Loucy (cell line): Measurements from ENCODE around the gene RARB.

Experiments used
- H2AFZ ChIP-seq: fragments of 200-600 bp; sonication (generic); 2 replicates; pipeline ENCODE4 v1.6.0; 2016; ENCODE audit warnings: antibody characterized with exemption, mild to moderate bottlenecking, low read length, moderate library complexity
- H3F3A ChIP-seq: fragments of 200-600 bp; 2 replicates; pipeline ENCODE4 v1.6.0; 2016; ENCODE audit warnings: antibody characterized with exemption, low read depth, mild to moderate bottlenecking
- H3K27me3 ChIP-seq: fragments of 200-600 bp; sonication (generic); 2 replicates; pipeline ENCODE4 v1.6.1; 2014; ENCODE audit warnings: low read length, mild to moderate bottlenecking; ENCODE audit not compliant: insufficient read depth, poor library complexity, severe bottlenecking
- H3K36me3 ChIP-seq: fragments of 200-600 bp; sonication (generic); 2 replicates; pipeline ENCODE4 v1.6.1; 2016; ENCODE audit warnings: low read length; ENCODE audit not compliant: insufficient read depth
- H3K4me1 ChIP-seq: fragments of 200-600 bp; sonication (generic); 2 replicates; pipeline ENCODE4 v1.5.1; 2014; ENCODE audit warnings: low read length, mild to moderate bottlenecking; ENCODE audit not compliant: insufficient read depth, poor library complexity, severe bottlenecking
- H3K4me2 ChIP-seq: fragments of 200-600 bp; sonication (generic); 2 replicates; pipeline ENCODE4 v1.6.0; 2014; ENCODE audit warnings: antibody characterized with exemption, low read length, low read depth, mild to moderate bottlenecking; ENCODE audit not compliant: poor library complexity, severe bottlenecking
- H3K4me3 ChIP-seq: fragments of 200-600 bp; sonication (generic); 2 replicates; pipeline ENCODE4 v1.5.1; 2014; ENCODE audit warnings: low read length, mild to moderate bottlenecking, mixed read lengths; ENCODE audit not compliant: poor library complexity, severe bottlenecking
- H3K79me2 ChIP-seq: fragments of 200-600 bp; sonication (generic); 2 replicates; pipeline ENCODE4 v1.6.1; 2014; ENCODE audit warnings: low read length; ENCODE audit not compliant: insufficient read depth
- H3K9ac ChIP-seq: fragments of 200-600 bp; sonication (generic); 2 replicates; pipeline ENCODE4 v1.6.0; 2014; ENCODE audit warnings: mild to moderate bottlenecking, low read depth, low read length, moderate library complexity; ENCODE audit not compliant: poor library complexity, severe bottlenecking
- H3K9me2 ChIP-seq: fragments of 200-600 bp; sonication (generic); replicated peaks from 2 replicates; pipeline ENCODE4 v1.6.1; 2016; ENCODE audit warnings: low read depth, low read length, mixed read lengths
- H3K9me3 ChIP-seq: fragments of 200-600 bp; sonication (generic); 2 replicates; pipeline ENCODE4 v1.6.1; 2014; ENCODE audit warnings: mild to moderate bottlenecking, antibody characterized with exemption, low read length, low read depth; ENCODE audit not compliant: insufficient read depth
- H4K20me1 ChIP-seq: fragments of 200-600 bp; sonication (generic); 2 replicates; pipeline ENCODE4 v1.6.0; 2014; ENCODE audit warnings: antibody characterized with exemption, low read length, mild to moderate bottlenecking; ENCODE audit not compliant: insufficient read depth, poor library complexity, severe bottlenecking
- CTCF ChIP-seq: fragments of 200-600 bp; sonication (generic); conservative IDR thresholded peaks from 2 replicates; pipeline ENCODE4 v1.5.1; 2014; ENCODE audit warnings: mild to moderate bottlenecking, antibody characterized with exemption, low read length
- EZH2phosphoT487 ChIP-seq: fragments of 200-600 bp; IDR thresholded peaks from 2 replicates; pipeline ENCODE4 v1.6.1; 2018; ENCODE audit warnings: antibody characterized with exemption, mild to moderate bottlenecking, moderate library complexity, borderline replicate concordance

RARB gene

GRCh38 chr3:25563601-25564000, 135.5 kb downstream of the RARB start:
- H2AFZ ChIP-seq = no peak overlapping the region

GRCh38 chr3:25564075-25564474, 136.0 kb downstream of the RARB start:
- Histone ChIP-seq H3K36me3 (no peaks in the 10 kb centered on the region), H3F3A (no peaks in the 10 kb centered on the region), H3K4me3 (no peak overlapping the region), H4K20me1 (no peaks in the 10 kb centered on the region), H3K9ac (no peak overlapping the region), H3K79me2 (no peaks in the 10 kb centered on the region), H3K4me2 (no peak overlapping the region), H3K9me2 (no peaks in the 10 kb centered on the region), H3K27me3 (no peaks in the 10 kb centered on the region), H3K4me1 (no peaks in the 10 kb centered on the region), H3K9me3 (no peaks in the 10 kb centered on the region), H2AFZ (no peak overlapping the region)
- no peak for TF ChIP-seq EZH2phosphoT487
- no peak for TF ChIP-seq CTCF

More at GRCh38 chr3:25563601-25564000, 135.5 kb downstream of the RARB start:
- Histone ChIP-seq H3K4me3 (no peak overlapping the region), H3K36me3 (no peaks in the 10 kb centered on the region), H3K4me2 (no peak overlapping the region), H3K9ac (no peak overlapping the region), H4K20me1 (no peaks in the 10 kb centered on the region), H3K4me1 (no peaks in the 10 kb centered on the region), H3F3A (no peaks in the 10 kb centered on the region), H3K79me2 (no peaks in the 10 kb centered on the region), H3K27me3 (no peaks in the 10 kb centered on the region), H3K9me3 (no peaks in the 10 kb centered on the region), H3K9me2 (no peaks in the 10 kb centered on the region)
- no peak for TF ChIP-seq EZH2phosphoT487
- no peak for TF ChIP-seq CTCF

- Histone ChIP-seq H3F3A (no peaks in the 10 kb centered on the region), H2AFZ (no peak overlapping the region), H3K4me1 (no peaks in the 10 kb centered on the region), H3K36me3 (no peaks in the 10 kb centered on the region), H3K79me2 (no peaks in the 10 kb centered on the region), H3K27me3 (no peaks in the 10 kb centered on the region), H3K9ac (no peak overlapping the region), H3K4me2 (no peak overlapping the region), H3K9me3 (no peaks in the 10 kb centered on the region), H3K9me2 (no peaks in the 10 kb centered on the region), H4K20me1 (no peaks in the 10 kb centered on the region), H3K4me3 (no peak overlapping the region)
- TF ChIP-seq CTCF = no peak
- TF ChIP-seq EZH2phosphoT487 = no peak
Measured at GRCh38 chr3:25565807-25566206, 137.7 kb downstream of the RARB start.
